HL-60 (cell line): Measurements from ENCODE around the gene ERAP2.

Experiments
- DNase-seq, 2 experiments: peaks; one replicate each; pipeline ENCODE4 v3.0.0-alpha.2; 2010 to 2020; ENCODE audit warnings: low read depth in 1 of 2, low spot score in 1 of 2
- H3K27ac ChIP-seq: fragments of 250-450 bp; sonication (Bioruptor Pico); replicated peaks from 2 replicates; pipeline ENCODE4 v1.5.1; 2020; ENCODE audit warnings: mild to moderate bottlenecking, moderate library complexity
- H3K27me3 ChIP-seq: fragments of 250-450 bp; sonication (Bioruptor Pico); 2 replicates; pipeline ENCODE4 v1.5.1; 2021; ENCODE audit warnings: mild to moderate bottlenecking, moderate library complexity; ENCODE audit not compliant: insufficient read depth, poor library complexity, severe bottlenecking
- H3K4me3 ChIP-seq: replicated peaks from 2 replicates; pipeline ENCODE4 v1.5.1; 2011; ENCODE audit warnings: mild to moderate bottlenecking, control low read depth, low read length; ENCODE audit not compliant: insufficient read depth
- GABPA ChIP-seq: IDR thresholded peaks from 2 replicates; pipeline ENCODE4 v1.6.1; 2012; ENCODE audit warnings: low read depth
- POLR2AphosphoS5 ChIP-seq: IDR thresholded peaks from 2 replicates; pipeline ENCODE4 v1.6.1; 2012; ENCODE audit warnings: low read depth
- SPI1 ChIP-seq: IDR thresholded peaks from 2 replicates; pipeline ENCODE4 v1.6.1; 2012; ENCODE audit warnings: low read depth, mild to moderate bottlenecking, borderline replicate concordance
- TF ChIP-seq, protein P1 (sequence below): IDR thresholded peaks from 2 replicates; pipeline ENCODE4 v1.6.1; 2012; ENCODE audit warnings: low read depth; ENCODE audit not compliant: insufficient replicate concordance
- TF ChIP-seq, protein P2 (sequence below): IDR thresholded peaks from one replicate; pipeline ENCODE4 v1.5.1; 2011; ENCODE audit warnings: low read length, control low read depth, inconsistent platforms; ENCODE audit not compliant: insufficient read depth

The ERAP2 gene

DNA sequence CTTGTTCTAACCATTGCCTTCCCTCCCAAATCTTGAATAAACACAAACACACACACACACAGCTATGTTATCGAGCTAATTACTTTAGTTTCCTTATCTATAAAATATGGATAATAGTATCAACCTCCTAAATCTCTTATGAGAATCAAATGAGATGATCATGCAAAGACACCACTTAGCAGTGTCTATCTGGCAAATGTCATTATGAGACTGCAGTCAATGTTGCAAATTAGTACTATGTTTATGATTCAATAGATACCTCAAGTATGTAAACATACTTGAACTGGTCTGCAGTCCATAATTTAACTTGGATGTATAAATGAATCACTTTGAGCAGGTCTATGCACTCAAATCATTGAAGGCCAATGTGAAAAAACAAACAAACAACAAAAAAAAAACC lies 22.2 kb upstream of the ERAP2 start:
- Histone ChIP-seq H3K4me3 (no peak overlapping the region), H3K27me3 (no peaks in the 10 kb centered on the region), H3K27ac (no peak overlapping the region)
- no peak for DNase-seq
- TF ChIP-seq POLR2AphosphoS5, result no peak

DNA sequence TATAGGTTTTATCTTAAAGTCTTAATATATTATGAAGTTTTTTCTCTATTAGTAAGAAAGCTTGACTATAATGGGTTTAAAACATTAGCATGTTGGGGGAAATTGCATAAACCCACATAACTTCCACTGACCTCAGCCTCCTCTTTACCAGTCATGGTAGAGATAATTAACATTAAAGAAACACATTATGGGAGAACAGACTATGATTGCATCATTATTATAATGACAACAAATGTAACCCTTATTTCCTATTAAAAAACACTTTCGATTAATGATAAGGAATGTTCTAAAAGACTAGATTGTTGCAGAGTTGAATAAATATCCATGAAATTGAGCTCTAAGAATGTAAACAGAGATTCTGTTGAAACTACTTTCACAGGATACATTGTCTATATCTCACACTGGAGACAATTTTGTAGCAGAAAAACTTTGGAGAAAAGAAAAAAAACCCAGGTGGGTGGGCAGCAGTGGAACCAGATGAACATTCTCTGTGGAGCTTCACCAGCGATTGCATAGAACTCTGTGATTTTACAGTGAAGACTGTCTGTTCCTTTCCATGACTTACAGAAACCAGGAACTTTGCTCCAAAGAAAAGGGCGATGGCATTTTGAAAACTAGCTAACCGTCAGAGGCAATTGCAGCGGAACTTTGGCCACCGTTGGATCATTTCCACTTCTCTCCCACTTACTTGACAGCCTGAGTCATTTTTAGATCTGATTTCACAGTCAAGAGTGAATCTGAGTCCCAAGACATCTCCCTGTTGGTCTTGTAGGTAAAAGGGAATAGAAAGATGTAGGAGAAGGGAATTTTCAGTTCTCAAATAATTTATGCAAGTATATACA lies 21.0 kb upstream of the ERAP2 start:
- peak overlapping the region; percentile 18 for H3K27ac ChIP-seq
- H3K27me3 ChIP-seq, result no peaks in the 10 kb centered on the region
- TF ChIP-seq, protein P1, sequence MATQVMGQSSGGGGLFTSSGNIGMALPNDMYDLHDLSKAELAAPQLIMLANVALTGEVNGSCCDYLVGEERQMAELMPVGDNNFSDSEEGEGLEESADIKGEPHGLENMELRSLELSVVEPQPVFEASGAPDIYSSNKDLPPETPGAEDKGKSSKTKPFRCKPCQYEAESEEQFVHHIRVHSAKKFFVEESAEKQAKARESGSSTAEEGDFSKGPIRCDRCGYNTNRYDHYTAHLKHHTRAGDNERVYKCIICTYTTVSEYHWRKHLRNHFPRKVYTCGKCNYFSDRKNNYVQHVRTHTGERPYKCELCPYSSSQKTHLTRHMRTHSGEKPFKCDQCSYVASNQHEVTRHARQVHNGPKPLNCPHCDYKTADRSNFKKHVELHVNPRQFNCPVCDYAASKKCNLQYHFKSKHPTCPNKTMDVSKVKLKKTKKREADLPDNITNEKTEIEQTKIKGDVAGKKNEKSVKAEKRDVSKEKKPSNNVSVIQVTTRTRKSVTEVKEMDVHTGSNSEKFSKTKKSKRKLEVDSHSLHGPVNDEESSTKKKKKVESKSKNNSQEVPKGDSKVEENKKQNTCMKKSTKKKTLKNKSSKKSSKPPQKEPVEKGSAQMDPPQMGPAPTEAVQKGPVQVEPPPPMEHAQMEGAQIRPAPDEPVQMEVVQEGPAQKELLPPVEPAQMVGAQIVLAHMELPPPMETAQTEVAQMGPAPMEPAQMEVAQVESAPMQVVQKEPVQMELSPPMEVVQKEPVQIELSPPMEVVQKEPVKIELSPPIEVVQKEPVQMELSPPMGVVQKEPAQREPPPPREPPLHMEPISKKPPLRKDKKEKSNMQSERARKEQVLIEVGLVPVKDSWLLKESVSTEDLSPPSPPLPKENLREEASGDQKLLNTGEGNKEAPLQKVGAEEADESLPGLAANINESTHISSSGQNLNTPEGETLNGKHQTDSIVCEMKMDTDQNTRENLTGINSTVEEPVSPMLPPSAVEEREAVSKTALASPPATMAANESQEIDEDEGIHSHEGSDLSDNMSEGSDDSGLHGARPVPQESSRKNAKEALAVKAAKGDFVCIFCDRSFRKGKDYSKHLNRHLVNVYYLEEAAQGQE, result no peak
- TF ChIP-seq, protein P2, sequence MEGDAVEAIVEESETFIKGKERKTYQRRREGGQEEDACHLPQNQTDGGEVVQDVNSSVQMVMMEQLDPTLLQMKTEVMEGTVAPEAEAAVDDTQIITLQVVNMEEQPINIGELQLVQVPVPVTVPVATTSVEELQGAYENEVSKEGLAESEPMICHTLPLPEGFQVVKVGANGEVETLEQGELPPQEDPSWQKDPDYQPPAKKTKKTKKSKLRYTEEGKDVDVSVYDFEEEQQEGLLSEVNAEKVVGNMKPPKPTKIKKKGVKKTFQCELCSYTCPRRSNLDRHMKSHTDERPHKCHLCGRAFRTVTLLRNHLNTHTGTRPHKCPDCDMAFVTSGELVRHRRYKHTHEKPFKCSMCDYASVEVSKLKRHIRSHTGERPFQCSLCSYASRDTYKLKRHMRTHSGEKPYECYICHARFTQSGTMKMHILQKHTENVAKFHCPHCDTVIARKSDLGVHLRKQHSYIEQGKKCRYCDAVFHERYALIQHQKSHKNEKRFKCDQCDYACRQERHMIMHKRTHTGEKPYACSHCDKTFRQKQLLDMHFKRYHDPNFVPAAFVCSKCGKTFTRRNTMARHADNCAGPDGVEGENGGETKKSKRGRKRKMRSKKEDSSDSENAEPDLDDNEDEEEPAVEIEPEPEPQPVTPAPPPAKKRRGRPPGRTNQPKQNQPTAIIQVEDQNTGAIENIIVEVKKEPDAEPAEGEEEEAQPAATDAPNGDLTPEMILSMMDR, result no peak
- no peak for TF ChIP-seq SPI1
- no peak for TF ChIP-seq GABPA
- TF ChIP-seq POLR2AphosphoS5, result no peak
- no peak overlapping the region for H3K4me3 ChIP-seq
- DNase-seq, result no peak

DNA sequence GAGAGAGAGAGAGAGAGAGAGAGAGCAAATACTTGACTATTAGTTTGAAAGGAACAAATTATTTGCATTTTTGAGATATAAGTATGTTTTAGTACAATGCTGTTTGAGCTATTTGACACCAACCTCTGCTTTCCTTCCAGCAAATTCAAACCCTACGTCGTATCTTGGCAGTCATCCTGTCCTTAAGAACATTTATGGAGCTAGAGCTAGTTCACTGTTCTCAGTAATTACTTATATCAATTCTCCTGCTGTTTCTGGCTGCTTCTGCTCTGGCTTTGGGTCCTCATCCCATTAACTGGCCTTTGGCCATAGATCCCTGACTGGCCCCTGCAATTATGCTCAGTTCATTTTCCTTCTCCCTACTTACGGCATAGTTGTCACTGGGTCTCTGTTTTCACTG lies 19.9 kb upstream of the ERAP2 start:
- Histone ChIP-seq H3K27me3 (no peaks in the 10 kb centered on the region), H3K27ac (no peak overlapping the region), H3K4me3 (no peak overlapping the region)
- no peak for DNase-seq
- TF ChIP-seq GABPA (no peak), SPI1 (no peak), POLR2AphosphoS5 (no peak)
- TF ChIP-seq, protein P2, result no peak
- TF ChIP-seq, protein P1, result no peak

DNA sequence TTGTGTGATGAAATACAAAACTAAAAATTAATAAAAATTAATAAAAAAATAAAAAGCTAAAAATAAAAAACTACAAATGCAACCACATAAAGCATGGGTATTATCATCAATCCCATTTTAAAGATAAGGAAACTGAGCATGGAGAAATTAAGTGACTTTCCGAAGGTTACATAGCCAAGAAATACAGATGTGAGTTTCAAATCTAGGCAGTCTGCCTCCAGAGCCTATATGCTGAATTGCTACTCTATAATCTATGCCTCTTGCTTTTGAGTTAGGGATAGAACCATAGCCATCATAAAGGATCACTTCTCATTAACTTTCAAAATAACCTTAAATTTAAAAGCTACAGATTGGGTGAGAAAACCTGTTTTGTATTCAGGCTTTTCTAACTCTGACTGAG lies 18.8 kb upstream of the ERAP2 start:
- TF ChIP-seq SPI1 (no peak), GABPA (no peak), POLR2AphosphoS5 (no peak)
- TF ChIP-seq, protein P1, result no peak
- TF ChIP-seq, protein P2, result no peak
- no peak for DNase-seq

More for the DNA sequence above, 18.8 kb upstream of the ERAP2 start:
- no peak overlapping the region for H3K4me3 ChIP-seq
- no peak overlapping the region for H3K27ac ChIP-seq
- H3K27me3 ChIP-seq, result no peaks in the 10 kb centered on the region
